ENCODE data around the gene GTSE1. TPM values are rescaled to one million over a fixed set of nuclear protein-coding genes. Genes with fewer than 3 reads are reported as not detected.

The GTSE1 gene
- total and polyA plus RNA-seq, 9 donors: 0.18 to 0.84 (median 0.38) TPM; not detected in 1

DNA sequence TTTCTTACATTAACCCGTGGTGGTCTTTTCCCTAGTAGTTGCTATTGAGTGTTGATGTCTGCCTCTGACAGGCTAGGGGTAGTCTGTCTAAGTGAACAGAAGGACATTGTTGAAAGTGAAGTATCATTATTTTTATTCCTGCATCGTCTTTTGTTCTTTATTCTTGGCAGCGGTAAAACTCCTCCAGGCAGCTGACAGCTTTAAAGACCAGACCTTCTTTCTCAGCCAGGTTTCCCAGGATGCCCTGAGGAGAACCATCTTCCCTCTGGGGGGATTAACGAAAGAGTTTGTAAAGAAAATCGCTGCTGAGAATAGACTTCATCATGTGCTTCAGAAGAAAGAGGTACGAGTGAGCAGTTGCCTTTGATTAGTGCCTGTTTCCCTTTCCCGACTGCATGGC, 53.5 kb downstream of the GTSE1 start:
- WGBS, 3 donors: 42 to 55% (median 51%) methylated on average over 7 of the region's 7 CpGs
- intact Hi-C loops (cut with DNase I): loop anchor here in 1 of 4 donors (10.0 kb wide), 1 partner anchor 195 kb away; no protein-coding TSS in a partner anchor

GRCh38 chr22:46350646-46351045, 54.0 kb downstream of the GTSE1 start:
- H3K27me3 ChIP-seq: no peaks in the 10 kb centered on the region
- H3K4me1 ChIP-seq (ENCODE audit: insufficient read depth): no peaks in the 10 kb centered on the region
- H3K36me3 ChIP-seq: no peaks in the 10 kb centered on the region
- TF ChIP-seq POLR2A (IDR thresholded peaks at IDR 0.05): no peak
- TF ChIP-seq EP300 (IDR thresholded peaks at IDR 0.05): no peak
- TF ChIP-seq CTCF (IDR thresholded peaks at IDR 0.05): no peak
- H3K9me3 ChIP-seq: no peaks in the 10 kb centered on the region
- WGBS, 3 donors: 92 to 93% (median 93%) methylated on average over 20 of the region's 20 CpGs
- peak overlapping the region in 1 of 2 donors; percentile 22 for H3K27ac ChIP-seq
- DNase-seq: peak in 1 of 5 donors; percentile 21
- H3K4me3 ChIP-seq: no peak overlapping the region
- intact Hi-C loops (cut with DNase I): loop anchor here in 1 of 4 donors (10.0 kb wide), 1 partner anchor 194 kb away; no protein-coding TSS in a partner anchor

More for the DNA sequence above, 53.5 kb downstream of the GTSE1 start:
- no peaks in the 10 kb centered on the region for H3K4me1 ChIP-seq (ENCODE audit: insufficient read depth)
- H3K9me3 ChIP-seq: no peaks in the 10 kb centered on the region
- no peak for TF ChIP-seq EP300 (IDR thresholded peaks at IDR 0.05)
- no peak for TF ChIP-seq CTCF (IDR thresholded peaks at IDR 0.05)
- TF ChIP-seq POLR2A (IDR thresholded peaks at IDR 0.05): no peak
- H3K27ac ChIP-seq: peak overlapping the region in 1 of 2 donors; percentile 22
- no peak for DNase-seq
- H3K4me3 ChIP-seq: no peak overlapping the region
- no peaks in the 10 kb centered on the region for H3K36me3 ChIP-seq
- no peaks in the 10 kb centered on the region for H3K27me3 ChIP-seq

- no peak overlapping the region for H3K4me3 ChIP-seq
- H3K27ac ChIP-seq: no peak overlapping the region
- TF ChIP-seq POLR2A (IDR thresholded peaks at IDR 0.05) (no peak), EP300 (IDR thresholded peaks at IDR 0.05) (no peak), CTCF (IDR thresholded peaks at IDR 0.05) (no peak)
- 89 to 90% (median 89%) methylated on average over 28 of the region's 28 CpGs for WGBS, 3 donors
- intact Hi-C loops (cut with DNase I): loop anchor here in 1 of 4 donors (10.0 kb wide), 1 partner anchor 194 kb away; no protein-coding TSS in a partner anchor
- DNase-seq: no peak
- no peaks in the 10 kb centered on the region for H3K4me1 ChIP-seq (ENCODE audit: insufficient read depth)
- no peaks in the 10 kb centered on the region for H3K36me3 ChIP-seq
- no peaks in the 10 kb centered on the region for H3K9me3 ChIP-seq
- no peaks in the 10 kb centered on the region for H3K27me3 ChIP-seq
Measured at GRCh38 chr22:46351131-46351735, 54.6 kb downstream of the GTSE1 start.

- H3K36me3 ChIP-seq: no peaks in the 10 kb centered on the region
- WGBS, 3 donors: 90 to 91% (median 91%) methylated on average over 23 of the region's 23 CpGs
- intact Hi-C loops (cut with DNase I): loop anchor here in 1 of 4 donors (10.0 kb wide), 1 partner anchor 193 kb away; no protein-coding TSS in a partner anchor
- H3K4me1 ChIP-seq (ENCODE audit: insufficient read depth): no peaks in the 10 kb centered on the region
- H3K27me3 ChIP-seq: no peaks in the 10 kb centered on the region
- no peaks in the 10 kb centered on the region for H3K9me3 ChIP-seq
- no peak overlapping the region for H3K27ac ChIP-seq
- H3K4me3 ChIP-seq: no peak overlapping the region
- TF ChIP-seq EP300 (IDR thresholded peaks at IDR 0.05): no peak
- no peak for TF ChIP-seq CTCF (IDR thresholded peaks at IDR 0.05)
- peak in 1 of 5 donors; percentile 20 for DNase-seq
Measured at GRCh38 chr22:46351767-46352166, 55.1 kb downstream of the GTSE1 start.
